K562 (cell line): ENCODE data around the gene RIN3. TPM values are rescaled to one million over a fixed set of nuclear protein-coding genes. Genes with fewer than 3 reads are reported as not detected.

Experiments
- ATAC-seq: fragments of 200-7000 bp; cut with Tn5 transposase; 3 replicates; pipeline ENCODE4 v1.9.1; 2020; ENCODE audit warnings: moderate library complexity
- BruUV-seq: library from RNA; stranded (reverse); fragments of 400-500 nt; replicated peaks from 2 replicates; lab custom pipeline; 2021; lab: Mats Ljungman, UMichigan
- CTCF ChIA-PET: fragments of 300-600 bp; formaldehyde crosslinking; extraction: SDS; loops from one replicate; lab custom pipeline; 2021; ENCODE audit warnings: low intra/inter-chr PET ratio; lab: Yijun Ruan, JAX
- POLR2A ChIA-PET: fragments of 300-600, 350-650 bp; sonication (Branson Sonifier 250); formaldehyde crosslinking; extraction: SDS; loops from one replicate; lab custom pipeline; 2021; ENCODE audit warnings: antibody characterized with exemption, inconsistent platforms; lab: Yijun Ruan, JAX
- DNase-seq, 4 experiments: peaks; one replicate each; pipeline versions ENCODE4 v3.0.0 to v3.0.0-alpha.2; 2011 to 2018; ENCODE audit warnings: low spot score in 3 of 4, mixed read lengths in 3 of 4; ENCODE audit errors: extremely low read depth in 1 of 4
- FAIRE-seq: peaks from 2 replicates; lab custom pipeline; 2011; peaks lifted over from hg19 to GRCh38; lab: Jason Lieb, UNC
- H2AFZ ChIP-seq: 2 replicates; pipeline ENCODE4 v1.6.0; 2011; ENCODE audit warnings: low read depth, low read length, control low read depth, inconsistent platforms
- H3K27ac ChIP-seq: fragments of 200-600 bp; 3 replicates; pipeline ENCODE4 v1.8.0; 2011; ENCODE audit warnings: low read depth, mild to moderate bottlenecking, control low read depth, inconsistent platforms, low read length, moderate library complexity, mixed read lengths; ENCODE audit errors: extremely low read depth
- H3K27me3 ChIP-seq, 2 experiments: fragments of 300-600 bp in 1 of 2; 2 replicates in 1 of 2; 3 replicates in 1 of 2; pipeline versions ENCODE4 v1.6.0 to v1.8.0; 2011; ENCODE audit warnings: inconsistent platforms in 2 of 2, low read length in 2 of 2, mild to moderate bottlenecking in 1 of 2, mixed read lengths in 1 of 2, moderate library complexity in 1 of 2; ENCODE audit not compliant: control insufficient read depth in 2 of 2, insufficient read depth in 2 of 2
- H3K36me3 ChIP-seq: fragments of 300-600 bp; 3 replicates; pipeline ENCODE4 v1.8.0; 2011; ENCODE audit warnings: mild to moderate bottlenecking, low read length, inconsistent platforms; ENCODE audit not compliant: control insufficient read depth, insufficient read depth
- H3K4me1 ChIP-seq, 2 experiments: fragments of 200-600 bp in 1 of 2; replicated peaks in 1 of 2; 2 replicates in 1 of 2; 3 replicates in 1 of 2; pipeline versions ENCODE4 v1.5.1 to v1.8.0; 2011; ENCODE audit warnings: inconsistent platforms in 2 of 2, low read length in 2 of 2, mild to moderate bottlenecking in 1 of 2, mixed read lengths in 1 of 2, moderate library complexity in 1 of 2; ENCODE audit not compliant: control insufficient read depth in 2 of 2, insufficient read depth in 2 of 2
- H3K4me2 ChIP-seq: 2 replicates; pipeline ENCODE4 v1.6.1; 2011; ENCODE audit warnings: low read length, control low read depth, inconsistent platforms, mixed read lengths; ENCODE audit not compliant: insufficient read depth
- H3K4me3 ChIP-seq: fragments of 200-600 bp; sonication (generic), shearing (Covaris generic); 2 replicates; pipeline ENCODE4 v1.5.1; 2016; ENCODE audit warnings: control low read depth, inconsistent platforms
- H3K79me2 ChIP-seq: fragments of 200-600 bp; 3 replicates; pipeline ENCODE4 v1.8.0; 2011; ENCODE audit warnings: low read length, inconsistent platforms; ENCODE audit not compliant: control insufficient read depth, insufficient read depth
- H3K9ac ChIP-seq, 2 experiments: 2 replicates each; pipeline versions ENCODE4 v1.6.0 to v1.6.1; 2011; ENCODE audit warnings: low read depth in 2 of 2, low read length in 2 of 2, control low read depth in 1 of 2, inconsistent platforms in 1 of 2, mild to moderate bottlenecking in 1 of 2, mixed read lengths in 1 of 2; ENCODE audit not compliant: insufficient read depth in 1 of 2
- H3K9me1 ChIP-seq: one replicate; pipeline ENCODE4 v1.6.0; 2011; ENCODE audit warnings: inconsistent platforms, mild to moderate bottlenecking, low read length, moderate library complexity; ENCODE audit not compliant: control insufficient read depth, insufficient read depth
- H3K9me3 ChIP-seq: replicated peaks from 2 replicates; pipeline ENCODE4 v1.5.1; 2011; ENCODE audit warnings: low read depth, low read length, inconsistent platforms; ENCODE audit not compliant: control insufficient read depth, insufficient read depth
- H4K20me1 ChIP-seq: replicated peaks from 2 replicates; pipeline ENCODE4 v1.6.1; 2011; ENCODE audit warnings: low read length, inconsistent platforms, mixed read lengths; ENCODE audit not compliant: control insufficient read depth, insufficient read depth
- RAD51 ChIP-seq: fragments of 450-650 bp; IDR thresholded peaks from 2 replicates; pipeline ENCODE4 v1.7.1; 2016; ENCODE audit warnings: low read depth, mild to moderate bottlenecking, borderline replicate concordance
- ZBTB2 ChIP-seq: fragments of 450-650 bp; IDR thresholded peaks from 2 replicates; pipeline ENCODE4 v1.6.1; 2016; ENCODE audit warnings: antibody characterized with exemption
- ZBTB33 ChIP-seq: sonication (generic); formaldehyde crosslinking; IDR thresholded peaks from 2 replicates; pipeline ENCODE4 v1.8.1; 2023; ENCODE audit warnings: mild to moderate bottlenecking, missing genetic modification reagents
- WGBS: fragments of 100-300 bp; shearing (Covaris generic); methylation state at CpG from one replicate; pipeline ENCODE4 v1.1.6; 2016; ENCODE audit warnings: low coverage, mixed read lengths; ENCODE audit not compliant: insufficient coverage; ENCODE audit errors: missing lambda C conversion rate; 5-methylcytosine and 5-hydroxymethylcytosine counted together
- in situ Hi-C: fragments of 300-500 bp; cut with MboI; formaldehyde crosslinking; loops from 4 replicates; pipeline ENCODE4 v1.15.0; 2018; ENCODE audit warnings: inconsistent platforms, mixed read lengths
- intact Hi-C: fragments of 100-400 bp; cut with micrococcal nuclease; formaldehyde crosslinking; loops from 2 replicates; pipeline ENCODE4 v1.14.2; 2022
- polyA plus RNA-seq, 8 experiments: library from polyadenylated mRNA; depleted of rRNA in 4 of 8; stranded (reverse) in 5 of 8; unstranded in 3 of 8; fragments of >200 nt; fragmentation: Nextera tagmentation in 2 of 8; fragmentation: Illumina TruSeq in 1 of 8; extraction: Ambion mirVana in 2 of 8; extraction: Trizol in 1 of 8; gene quantifications; 2 replicates each; pipeline versions ENCODE4 v1.2.1 to v1.2.3, GENCODE V29; 2011 to 2014; ENCODE audit warnings: inconsistent platforms in 1 of 8, missing spikeins in 1 of 8
- total RNA-seq, 7 experiments: library from RNA; depleted of rRNA in 6 of 7; stranded (reverse); fragments of >200 nt in 6 of 7; fragmentation: Illumina TruSeq in 2 of 7; extraction: Trizol in 2 of 7; gene quantifications; 2 replicates each; pipeline versions ENCODE4 v1.2.1 to v1.2.3, GENCODE V29; 2011 to 2021; ENCODE audit warnings: low replicate concordance in 1 of 7

RIN3 gene
- total and polyA plus RNA-seq, 9 of the 15 experiments (the other 6 are each of a cell fraction or from before 2014, with no cell fraction given) = 0.01 to 0.49 (median 0.08) TPM; not detected in 5

GRCh38 chr14:92687681-92688433 lies 174.3 kb downstream of the RIN3 start:
- DNase-seq (no peak), ATAC-seq (no peak), FAIRE-seq (no peak)
- Histone ChIP-seq H3K79me2 (no peaks in the 10 kb centered on the region), H3K9me3 (no peaks in the 10 kb centered on the region), H3K9ac (no peak overlapping the region), H3K4me1 (peaks cover 0 to 22% of the 10 kb centered on the region in 2 experiments; a peak in 2 of 5 replicates), H4K20me1 (peaks cover 3% of the 10 kb centered on the region; the same call in 1 of the 2 replicates), H3K27me3 (peaks cover 0 to 14% of the 10 kb centered on the region in 2 experiments; a peak in 2 of 5 replicates), H2AFZ (no peak overlapping the region), H3K4me3 (no peak overlapping the region), H3K36me3 (no peaks in the 10 kb centered on the region), H3K27ac (no peak overlapping the region), H3K4me2 (no peak overlapping the region), H3K9me1 (no peaks in the 10 kb centered on the region)
- BruUV-seq = no TSS peak
- WGBS = 100% methylated on average over 1 of the region's 80 CpGs
- intact Hi-C loops (no loop called here), in situ Hi-C loops (no loop called here)
- ChIA-PET POLR2A (no interaction called here), CTCF (interaction anchor here (1.6 kb wide), 1 partner anchor 97 kb away, joined by 14 read pairs; no protein-coding TSS in a partner anchor)
- TF ChIP-seq ZBTB2 (no peak), ZBTB33 (CRISPR knock-in tag) (peak; percentile 83; the same call in 1 of the 2 replicates), RAD51 (no peak)
